ENCODE results near the gene LZIC. TPM values are rescaled to one million over a fixed set of nuclear protein-coding genes. Genes with fewer than 3 reads are reported as not detected.
"Not testable (repeated sequence)": the region's sequence is repeated elsewhere in the genome, so short reads cannot be mapped to it uniquely, and the experiment has no call there.

Gene LZIC
- polyA plus RNA-seq, 4 donors = 26.7 to 61.4 (median 31.8) TPM

DNA sequence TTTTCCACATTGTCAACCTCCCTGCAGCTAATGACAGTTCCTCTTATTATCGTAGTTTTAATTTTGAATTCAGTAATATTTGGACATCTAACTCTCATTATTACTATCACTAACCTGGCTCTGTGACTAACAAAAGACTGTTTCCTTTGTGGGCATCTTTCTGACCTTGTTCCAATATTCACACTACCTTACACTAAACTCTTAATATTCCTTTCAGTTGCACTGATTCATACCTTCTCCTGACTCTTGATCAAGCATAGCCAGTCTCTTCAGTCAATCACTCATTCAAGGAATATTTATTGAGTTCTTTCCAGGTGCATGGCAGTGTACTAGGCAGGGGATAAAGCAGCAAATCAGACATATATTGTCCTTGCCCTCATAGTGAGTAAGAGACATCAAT lies 25.3 kb downstream of the LZIC start:
- WGBS, 3 donors = 67 to 85% (median 82%) methylated on average over 1 of the region's 1 CpG
- no peak overlapping the region for H3K27ac ChIP-seq (ENCODE audit: low read depth in 1 of 3, low read length in 2 of 3)
- FAIRE-seq = no peak
- no peaks in the 10 kb centered on the region for H3K9me3 ChIP-seq (ENCODE audit: control insufficient read depth in 2 of 2, insufficient read depth in 1 of 2, low read depth in 1 of 2, low read length in 1 of 2)
- peaks cover 0 to 10% (median 0%) of the 10 kb centered on the region in 3 donors for H3K4me1 ChIP-seq (ENCODE audit: control insufficient read depth in 3 of 3, insufficient read depth in 2 of 3, low read depth in 1 of 3, low read length in 2 of 3)
- DNase-seq = no peak
- no peaks in the 10 kb centered on the region for H3K27me3 ChIP-seq (ENCODE audit: control insufficient read depth in 3 of 3, insufficient read depth in 3 of 3, low read length in 3 of 3)
- H3K36me3 ChIP-seq (ENCODE audit: control insufficient read depth in 3 of 3, insufficient read depth in 2 of 3, low read depth in 1 of 3, low read length in 3 of 3) = no peaks in the 10 kb centered on the region
- H3K4me3 ChIP-seq (ENCODE audit: low read depth in 1 of 3, low read length in 3 of 3) = no peak overlapping the region

- H3K27ac ChIP-seq (ENCODE audit: low read depth in 1 of 3, low read length in 2 of 3); DNase-seq; H3K9me3 ChIP-seq (ENCODE audit: control insufficient read depth in 2 of 2, insufficient read depth in 1 of 2, low read depth in 1 of 2, low read length in 1 of 2); H3K36me3 ChIP-seq (ENCODE audit: control insufficient read depth in 3 of 3, insufficient read depth in 2 of 3, low read depth in 1 of 3, low read length in 3 of 3); FAIRE-seq; H3K4me3 ChIP-seq (ENCODE audit: low read depth in 1 of 3, low read length in 3 of 3); H3K4me1 ChIP-seq (ENCODE audit: control insufficient read depth in 3 of 3, insufficient read depth in 2 of 3, low read depth in 1 of 3, low read length in 2 of 3); H3K27me3 ChIP-seq (ENCODE audit: control insufficient read depth in 3 of 3, insufficient read depth in 3 of 3, low read length in 3 of 3): not testable (repeated sequence)
- 89 to 91% (median 90%) methylated on average over 3 of the region's 3 CpGs for WGBS, 3 donors
Observed at GRCh38 chr1:9917495-9917894, 25.7 kb downstream of the LZIC start.

GRCh38 chr1:9916452-9916851 lies 26.7 kb downstream of the LZIC start:
- Histone ChIP-seq H3K36me3 (ENCODE audit: control insufficient read depth in 3 of 3, insufficient read depth in 2 of 3, low read depth in 1 of 3, low read length in 3 of 3) (no peaks in the 10 kb centered on the region), H3K9me3 (ENCODE audit: control insufficient read depth in 2 of 2, insufficient read depth in 1 of 2, low read depth in 1 of 2, low read length in 1 of 2) (no peaks in the 10 kb centered on the region), H3K4me3 (ENCODE audit: low read depth in 1 of 3, low read length in 3 of 3) (no peak overlapping the region), H3K4me1 (ENCODE audit: control insufficient read depth in 3 of 3, insufficient read depth in 2 of 3, low read depth in 1 of 3, low read length in 2 of 3) (peaks cover 0 to 14% (median 5%) of the 10 kb centered on the region in 3 donors), H3K27me3 (ENCODE audit: control insufficient read depth in 3 of 3, insufficient read depth in 3 of 3, low read length in 3 of 3) (no peaks in the 10 kb centered on the region), H3K27ac (ENCODE audit: low read depth in 1 of 3, low read length in 2 of 3) (no peak overlapping the region)
- WGBS, 3 donors = 91 to 96% (median 92%) methylated on average over 2 of the region's 2 CpGs
- no peak for FAIRE-seq
- DNase-seq = no peak

- Histone ChIP-seq H3K27me3 (ENCODE audit: control insufficient read depth in 3 of 3, insufficient read depth in 3 of 3, low read length in 3 of 3) (no peaks in the 10 kb centered on the region), H3K27ac (ENCODE audit: low read depth in 1 of 3, low read length in 2 of 3) (no peak overlapping the region), H3K4me3 (ENCODE audit: low read depth in 1 of 3, low read length in 3 of 3) (no peak overlapping the region), H3K4me1 (ENCODE audit: control insufficient read depth in 3 of 3, insufficient read depth in 2 of 3, low read depth in 1 of 3, low read length in 2 of 3) (peaks cover 0 to 16% (median 7%) of the 10 kb centered on the region in 3 donors), H3K36me3 (ENCODE audit: control insufficient read depth in 3 of 3, insufficient read depth in 2 of 3, low read depth in 1 of 3, low read length in 3 of 3) (no peaks in the 10 kb centered on the region), H3K9me3 (ENCODE audit: control insufficient read depth in 2 of 2, insufficient read depth in 1 of 2, low read depth in 1 of 2, low read length in 1 of 2) (no peaks in the 10 kb centered on the region)
- WGBS, 3 donors = 52 to 58% (median 55%) methylated on average over 2 of the region's 2 CpGs
- FAIRE-seq (no peak), DNase-seq (no peak)
Observed at GRCh38 chr1:9914610-9914937, 28.6 kb downstream of the LZIC start.

GRCh38 chr1:9912264-9912936 lies 30.8 kb downstream of the LZIC start:
- peak; percentile 63 to 80 for DNase-seq
- FAIRE-seq = no peak
- Histone ChIP-seq H3K9me3 (ENCODE audit: control insufficient read depth in 2 of 2, insufficient read depth in 1 of 2, low read depth in 1 of 2, low read length in 1 of 2) (no peaks in the 10 kb centered on the region), H3K27me3 (ENCODE audit: control insufficient read depth in 3 of 3, insufficient read depth in 3 of 3, low read length in 3 of 3) (no peaks in the 10 kb centered on the region), H3K4me1 (ENCODE audit: control insufficient read depth in 3 of 3, insufficient read depth in 2 of 3, low read depth in 1 of 3, low read length in 2 of 3) (peaks cover 3 to 26% (median 9%) of the 10 kb centered on the region in 3 donors), H3K4me3 (ENCODE audit: low read depth in 1 of 3, low read length in 3 of 3) (no peak overlapping the region), H3K27ac (ENCODE audit: low read depth in 1 of 3, low read length in 2 of 3) (peak overlapping the region in 2 of 3 donors; percentile 34 to 57), H3K36me3 (ENCODE audit: control insufficient read depth in 3 of 3, insufficient read depth in 2 of 3, low read depth in 1 of 3, low read length in 3 of 3) (no peaks in the 10 kb centered on the region)
- 60 to 74% (median 71%) methylated on average over 12 of the region's 12 CpGs for WGBS, 3 donors

GRCh38 chr1:9910423-9911178 lies 32.6 kb downstream of the LZIC start:
- Histone ChIP-seq H3K4me3 (ENCODE audit: low read depth in 1 of 3, low read length in 3 of 3) (peak overlapping the region; percentile 28 to 56 (median 47)), H3K9me3 (ENCODE audit: control insufficient read depth in 2 of 2, insufficient read depth in 1 of 2, low read depth in 1 of 2, low read length in 1 of 2) (no peaks in the 10 kb centered on the region), H3K4me1 (ENCODE audit: control insufficient read depth in 3 of 3, insufficient read depth in 2 of 3, low read depth in 1 of 3, low read length in 2 of 3) (peaks cover 3 to 26% (median 9%) of the 10 kb centered on the region in 3 donors), H3K36me3 (ENCODE audit: control insufficient read depth in 3 of 3, insufficient read depth in 2 of 3, low read depth in 1 of 3, low read length in 3 of 3) (no peaks in the 10 kb centered on the region), H3K27ac (ENCODE audit: low read depth in 1 of 3, low read length in 2 of 3) (peak overlapping the region; percentile 92 to 99 (median 96)), H3K27me3 (ENCODE audit: control insufficient read depth in 3 of 3, insufficient read depth in 3 of 3, low read length in 3 of 3) (no peaks in the 10 kb centered on the region)
- DNase-seq (peak; percentile 99 to 100), FAIRE-seq (no peak)
- 0 to 1% (median 0%) methylated on average over 42 to 45 of the region's 45 CpGs for WGBS, 3 donors

DNA sequence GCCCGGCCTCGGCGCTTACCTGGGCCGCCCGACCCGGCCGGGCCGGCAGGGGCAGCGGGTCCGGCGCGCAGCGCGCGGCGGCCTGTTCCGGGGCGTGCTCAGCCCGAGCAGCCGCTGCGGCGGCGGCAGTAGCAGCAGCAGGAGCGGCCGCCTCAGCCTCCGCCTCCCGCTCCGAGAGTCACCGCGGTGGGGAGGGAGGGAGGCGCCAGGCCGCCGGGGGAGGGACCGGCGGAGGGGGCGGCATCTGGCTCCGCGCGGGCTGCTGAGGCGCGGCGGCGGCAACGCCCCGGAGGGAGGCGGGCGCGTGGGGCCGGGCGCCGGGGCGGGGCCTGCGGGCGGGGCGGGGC lies 33.1 kb downstream of the LZIC start, which contains the start of gene CTNNBIP1:
Gene CTNNBIP1 (minus strand): TSS at position 194 of the 347 bp plus-strand sequence. CDS start 38,205 bp downstream, outside the sequence.
- 1 to 5% (median 4%) methylated on average over 4 to 54 of the region's 55 CpGs for WGBS, 3 donors
- DNase-seq = no peak
- H3K27me3 ChIP-seq (ENCODE audit: control insufficient read depth in 3 of 3, insufficient read depth in 3 of 3, low read length in 3 of 3) = no peaks in the 10 kb centered on the region
- peaks cover 3 to 26% (median 9%) of the 10 kb centered on the region in 3 donors for H3K4me1 ChIP-seq (ENCODE audit: control insufficient read depth in 3 of 3, insufficient read depth in 2 of 3, low read depth in 1 of 3, low read length in 2 of 3)
- no peak for FAIRE-seq
- peak within 1 kb of the TSS; percentile 79 to 90 (median 87) for H3K4me3 ChIP-seq (ENCODE audit: low read depth in 1 of 3, low read length in 3 of 3)
- H3K36me3 ChIP-seq (ENCODE audit: control insufficient read depth in 3 of 3, insufficient read depth in 2 of 3, low read depth in 1 of 3, low read length in 3 of 3) = no peaks in the 10 kb centered on the region
- H3K27ac ChIP-seq (ENCODE audit: low read depth in 1 of 3, low read length in 2 of 3) = peak within 1 kb of the TSS; percentile 92 to 99 (median 96)
- H3K9me3 ChIP-seq (ENCODE audit: control insufficient read depth in 2 of 2, insufficient read depth in 1 of 2, low read depth in 1 of 2, low read length in 1 of 2) = no peaks in the 10 kb centered on the region

GRCh38 chr1:9909234-9910046 lies 33.8 kb downstream of the LZIC start:
- 1 to 2% (median 1%) methylated on average over 19 to 47 of the region's 47 CpGs for WGBS, 3 donors
- Histone ChIP-seq H3K36me3 (ENCODE audit: control insufficient read depth in 3 of 3, insufficient read depth in 2 of 3, low read depth in 1 of 3, low read length in 3 of 3) (peaks cover 0 to under 1% (median 0%) of the 10 kb centered on the region in 3 donors), H3K27me3 (ENCODE audit: control insufficient read depth in 3 of 3, insufficient read depth in 3 of 3, low read length in 3 of 3) (no peaks in the 10 kb centered on the region), H3K9me3 (ENCODE audit: control insufficient read depth in 2 of 2, insufficient read depth in 1 of 2, low read depth in 1 of 2, low read length in 1 of 2) (no peaks in the 10 kb centered on the region), H3K27ac (ENCODE audit: low read depth in 1 of 3, low read length in 2 of 3) (peak overlapping the region; percentile 54 to 82 (median 73)), H3K4me3 (ENCODE audit: low read depth in 1 of 3, low read length in 3 of 3) (peak overlapping the region; percentile 79 to 90 (median 87)), H3K4me1 (ENCODE audit: control insufficient read depth in 3 of 3, insufficient read depth in 2 of 3, low read depth in 1 of 3, low read length in 2 of 3) (peaks cover 3 to 26% (median 9%) of the 10 kb centered on the region in 3 donors)
- FAIRE-seq (no peak), DNase-seq (peak; percentile 37 to 54)

Data from small intestine (tissue), 7 donors.